PC-3 (cell line): ENCODE results near the gene ING3.

Experiments used
- EZH2 ChIP-seq: fragments of 300-600 bp; sonication (generic); IDR thresholded peaks from one replicate; pipeline ENCODE4 v1.6.1; 2017; ENCODE audit warnings: antibody characterized with exemption, mild to moderate bottlenecking, low read length; ENCODE audit not compliant: unreplicated experiment
- EZH2phosphoT487 ChIP-seq: fragments of 300-600 bp; sonication (generic); IDR thresholded peaks from 2 replicates; pipeline ENCODE4 v1.6.1; 2018; ENCODE audit warnings: mild to moderate bottlenecking, antibody characterized with exemption, low read length, borderline replicate concordance
- TF ChIP-seq, protein P1 (sequence below): fragments of 300-600 bp; sonication (generic); conservative IDR thresholded peaks from 2 replicates; pipeline ENCODE4 v1.5.1; 2017; ENCODE audit warnings: antibody characterized with exemption, low read depth, mild to moderate bottlenecking, low read length

DNA sequence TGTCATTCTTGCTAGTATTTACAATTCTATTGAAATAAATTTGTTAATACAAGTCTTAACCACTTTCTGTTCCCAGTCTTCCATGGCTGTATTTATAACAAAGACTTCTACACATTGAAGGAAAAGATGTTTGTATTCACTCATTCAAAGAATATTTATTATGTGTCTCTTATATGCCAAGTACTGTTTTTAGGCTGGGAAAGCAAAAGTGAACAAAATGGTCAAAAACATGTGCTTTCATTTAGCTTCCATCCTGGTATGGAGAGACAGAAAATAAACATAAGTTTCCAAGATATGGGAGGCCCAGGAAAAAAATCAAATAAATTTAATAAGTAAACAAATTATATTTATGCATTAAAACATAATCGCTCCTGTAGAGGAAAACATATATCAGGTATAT, 60.8 kb downstream of the ING3 start:
- TF ChIP-seq EZH2 (no peak), EZH2phosphoT487 (no peak)
- TF ChIP-seq, protein P1, sequence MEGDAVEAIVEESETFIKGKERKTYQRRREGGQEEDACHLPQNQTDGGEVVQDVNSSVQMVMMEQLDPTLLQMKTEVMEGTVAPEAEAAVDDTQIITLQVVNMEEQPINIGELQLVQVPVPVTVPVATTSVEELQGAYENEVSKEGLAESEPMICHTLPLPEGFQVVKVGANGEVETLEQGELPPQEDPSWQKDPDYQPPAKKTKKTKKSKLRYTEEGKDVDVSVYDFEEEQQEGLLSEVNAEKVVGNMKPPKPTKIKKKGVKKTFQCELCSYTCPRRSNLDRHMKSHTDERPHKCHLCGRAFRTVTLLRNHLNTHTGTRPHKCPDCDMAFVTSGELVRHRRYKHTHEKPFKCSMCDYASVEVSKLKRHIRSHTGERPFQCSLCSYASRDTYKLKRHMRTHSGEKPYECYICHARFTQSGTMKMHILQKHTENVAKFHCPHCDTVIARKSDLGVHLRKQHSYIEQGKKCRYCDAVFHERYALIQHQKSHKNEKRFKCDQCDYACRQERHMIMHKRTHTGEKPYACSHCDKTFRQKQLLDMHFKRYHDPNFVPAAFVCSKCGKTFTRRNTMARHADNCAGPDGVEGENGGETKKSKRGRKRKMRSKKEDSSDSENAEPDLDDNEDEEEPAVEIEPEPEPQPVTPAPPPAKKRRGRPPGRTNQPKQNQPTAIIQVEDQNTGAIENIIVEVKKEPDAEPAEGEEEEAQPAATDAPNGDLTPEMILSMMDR = no peak
